Measurements from ENCODE around the gene KCNC3. TPM values are rescaled to one million over a fixed set of nuclear protein-coding genes. Genes with fewer than 3 reads are reported as not detected.

KCNC3 gene
- total and polyA plus RNA-seq, 12 donors: 0.88 to 4.0 (median 2.3) TPM

- Histone ChIP-seq H3K27ac (no peak overlapping the region), H3K4me3 (no peak overlapping the region), H3K9me3 (no peaks in the 10 kb centered on the region), H3K36me3 (no peaks in the 10 kb centered on the region), H3K27me3 (peaks cover 0 to 47% (median 38%) of the 10 kb centered on the region in 7 donors), H3K4me1 (no peaks in the 10 kb centered on the region)
- WGBS, 2 donors: 88 to 89% methylated on average over 8 of the region's 8 CpGs
- ATAC-seq (no peak), DNase-seq (no peak)
- intact Hi-C loops (cut with DNase I): no loop called here
- TF ChIP-seq CTCF (IDR thresholded peaks at IDR 0.05): no peak
These were observed 10.7 kb downstream of the KCNC3 start for GRCh38 chr19:50318438-50318837.

- DNase-seq: no peak
- no peak for ATAC-seq
- peaks cover 0 to 8% (median 0%) of the 10 kb centered on the region in 9 donors for H3K4me1 ChIP-seq
- intact Hi-C loops (cut with DNase I): no loop called here
- H3K27me3 ChIP-seq: peaks cover 0 to 60% (median 52%) of the 10 kb centered on the region in 7 donors
- no peak for TF ChIP-seq CTCF (IDR thresholded peaks at IDR 0.05)
- WGBS, 2 donors: 68 to 82% methylated on average over 4 of the region's 4 CpGs
- no peak overlapping the region for H3K4me3 ChIP-seq
- no peaks in the 10 kb centered on the region for H3K9me3 ChIP-seq
- no peaks in the 10 kb centered on the region for H3K36me3 ChIP-seq
- no peak overlapping the region for H3K27ac ChIP-seq
These were observed 12.1 kb downstream of the KCNC3 start for GRCh38 chr19:50317115-50317514.

- ATAC-seq (peak in 3 of 8 donors; percentile 16 to 29 (median 20)), DNase-seq (no peak)
- Histone ChIP-seq H3K36me3 (no peaks in the 10 kb centered on the region), H3K27ac (no peak overlapping the region), H3K27me3 (peaks cover 0 to 72% (median 64%) of the 10 kb centered on the region in 7 donors), H3K9me3 (no peaks in the 10 kb centered on the region), H3K4me1 (peaks cover 0 to 8% (median 0%) of the 10 kb centered on the region in 9 donors), H3K4me3 (peak overlapping the region in 3 of 10 donors; percentile 26 to 38 (median 37))
- intact Hi-C loops (cut with DNase I): no loop called here
- 0 to 1% methylated on average over 18 of the region's 18 CpGs for WGBS, 2 donors
- no peak for TF ChIP-seq CTCF (IDR thresholded peaks at IDR 0.05)
These were observed 13.3 kb downstream of the KCNC3 start for GRCh38 chr19:50315773-50316448.

GRCh38 chr19:50314724-50315708, 14.2 kb downstream of the KCNC3 start:
- no peak overlapping the region for H3K27ac ChIP-seq
- ATAC-seq (no peak), DNase-seq (no peak)
- no peak for TF ChIP-seq CTCF (IDR thresholded peaks at IDR 0.05)
- intact Hi-C loops (cut with DNase I): no loop called here
- peaks cover 0 to 8% (median 0%) of the 10 kb centered on the region in 9 donors for H3K4me1 ChIP-seq
- WGBS, 2 donors: 2 to 3% methylated on average over 29 to 40 of the region's 40 CpGs
- peak overlapping the region in 1 of 10 donors; percentile 37 for H3K4me3 ChIP-seq
- H3K36me3 ChIP-seq: no peaks in the 10 kb centered on the region
- peaks cover 0 to 80% (median 67%) of the 10 kb centered on the region in 7 donors for H3K27me3 ChIP-seq
- H3K9me3 ChIP-seq: no peaks in the 10 kb centered on the region

All from heart right ventricle (tissue), 16 donors.